Measurements from ENCODE around the gene WFS1. TPM values are rescaled to one million over a fixed set of nuclear protein-coding genes. Genes with fewer than 3 reads are reported as not detected.
A peak's percentile ranks its signal among the peaks of the same experiment; 100 is the strongest.

The WFS1 gene
- total RNA-seq, 1 donor from 2014 or later = 41.1 TPM

GRCh38 chr4:6275898-6276806 is 6.5 kb downstream of the WFS1 start:
- Mint-ChIP-seq H3K27ac (peak overlapping the region; percentile 71), H3K9me3 (no peaks in the 10 kb centered on the region), H3K27me3 (no peaks in the 10 kb centered on the region), H3K4me1 (ENCODE audit: unreplicated experiment) (peaks cover 34% of the 10 kb centered on the region), H3K36me3 (no peaks in the 10 kb centered on the region), H3K4me3 (peak overlapping the region; percentile 14)
- TF ChIP-seq, protein P1, sequence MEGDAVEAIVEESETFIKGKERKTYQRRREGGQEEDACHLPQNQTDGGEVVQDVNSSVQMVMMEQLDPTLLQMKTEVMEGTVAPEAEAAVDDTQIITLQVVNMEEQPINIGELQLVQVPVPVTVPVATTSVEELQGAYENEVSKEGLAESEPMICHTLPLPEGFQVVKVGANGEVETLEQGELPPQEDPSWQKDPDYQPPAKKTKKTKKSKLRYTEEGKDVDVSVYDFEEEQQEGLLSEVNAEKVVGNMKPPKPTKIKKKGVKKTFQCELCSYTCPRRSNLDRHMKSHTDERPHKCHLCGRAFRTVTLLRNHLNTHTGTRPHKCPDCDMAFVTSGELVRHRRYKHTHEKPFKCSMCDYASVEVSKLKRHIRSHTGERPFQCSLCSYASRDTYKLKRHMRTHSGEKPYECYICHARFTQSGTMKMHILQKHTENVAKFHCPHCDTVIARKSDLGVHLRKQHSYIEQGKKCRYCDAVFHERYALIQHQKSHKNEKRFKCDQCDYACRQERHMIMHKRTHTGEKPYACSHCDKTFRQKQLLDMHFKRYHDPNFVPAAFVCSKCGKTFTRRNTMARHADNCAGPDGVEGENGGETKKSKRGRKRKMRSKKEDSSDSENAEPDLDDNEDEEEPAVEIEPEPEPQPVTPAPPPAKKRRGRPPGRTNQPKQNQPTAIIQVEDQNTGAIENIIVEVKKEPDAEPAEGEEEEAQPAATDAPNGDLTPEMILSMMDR (conservative IDR thresholded peaks at IDR 0.05) = no peak
- DNase-seq (ENCODE audit: extremely low spot score, unreplicated experiment) = no peak

- Mint-ChIP-seq H3K36me3 (no peaks in the 10 kb centered on the region), H3K4me1 (ENCODE audit: unreplicated experiment) (peaks cover 34% of the 10 kb centered on the region), H3K27ac (peak overlapping the region; percentile 71), H3K9me3 (no peaks in the 10 kb centered on the region), H3K27me3 (no peaks in the 10 kb centered on the region), H3K4me3 (no peak overlapping the region)
- no peak for DNase-seq (ENCODE audit: extremely low spot score, unreplicated experiment)
- TF ChIP-seq, protein P1 (conservative IDR thresholded peaks at IDR 0.05) = no peak
These were observed 7.6 kb downstream of the WFS1 start for GRCh38 chr4:6277139-6277802.

GRCh38 chr4:6277935-6278800 is 8.5 kb downstream of the WFS1 start:
- Mint-ChIP-seq H3K27me3 (no peaks in the 10 kb centered on the region), H3K4me3 (peak overlapping the region; percentile 65), H3K9me3 (no peaks in the 10 kb centered on the region), H3K36me3 (no peaks in the 10 kb centered on the region), H3K27ac (peak overlapping the region; percentile 66), H3K4me1 (ENCODE audit: unreplicated experiment) (peaks cover 25% of the 10 kb centered on the region)
- no peak for DNase-seq (ENCODE audit: extremely low spot score, unreplicated experiment)
- TF ChIP-seq, protein P1 (conservative IDR thresholded peaks at IDR 0.05) = no peak

DNA sequence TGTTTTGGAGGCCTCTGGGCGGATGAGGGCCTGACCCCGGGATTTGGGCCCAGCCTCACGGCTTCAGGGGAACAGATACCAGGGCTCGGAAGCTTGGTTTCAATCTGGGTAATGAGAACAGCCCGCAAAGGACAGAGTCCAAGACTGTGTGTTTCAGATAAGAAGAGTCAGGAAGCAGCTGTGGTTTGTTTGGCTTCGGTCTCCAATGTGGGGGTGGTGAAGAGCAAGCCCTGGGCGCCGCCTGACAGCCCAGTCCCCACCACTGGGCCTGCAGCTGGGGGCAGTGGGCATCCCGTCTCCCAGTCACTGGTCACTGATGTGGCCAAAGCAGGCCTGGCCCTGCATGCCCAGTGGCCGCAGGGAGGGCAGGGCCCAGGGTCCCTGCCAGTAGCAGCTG is 9.1 kb downstream of the WFS1 start:
- no peaks in the 10 kb centered on the region for H3K36me3 Mint-ChIP-seq
- DNase-seq (ENCODE audit: extremely low spot score, unreplicated experiment) = no peak
- TF ChIP-seq, protein P1 (conservative IDR thresholded peaks at IDR 0.05) = no peak
- H3K9me3 Mint-ChIP-seq = no peaks in the 10 kb centered on the region
- H3K27ac Mint-ChIP-seq = peak overlapping the region; percentile 66
- H3K27me3 Mint-ChIP-seq = no peaks in the 10 kb centered on the region
- H3K4me3 Mint-ChIP-seq = peak overlapping the region; percentile 65
- peaks cover 19% of the 10 kb centered on the region for H3K4me1 Mint-ChIP-seq (ENCODE audit: unreplicated experiment)

- Mint-ChIP-seq H3K27ac (no peak overlapping the region), H3K36me3 (no peaks in the 10 kb centered on the region), H3K4me1 (ENCODE audit: unreplicated experiment) (peaks cover 11% of the 10 kb centered on the region), H3K9me3 (no peaks in the 10 kb centered on the region), H3K4me3 (no peak overlapping the region), H3K27me3 (no peaks in the 10 kb centered on the region)
- DNase-seq (ENCODE audit: extremely low spot score, unreplicated experiment) = no peak
- TF ChIP-seq, protein P1 (conservative IDR thresholded peaks at IDR 0.05) = no peak
These were observed 10.1 kb downstream of the WFS1 start for GRCh38 chr4:6279582-6280289.
